SK-N-SH (cell line): ENCODE data around the gene CKS1B. TPM values are rescaled to one million over a fixed set of nuclear protein-coding genes. Genes with fewer than 3 reads are reported as not detected.

Experiments used
- CTCF ChIA-PET: fragments of 300-600, 350-600 bp; formaldehyde crosslinking; extraction: SDS; loops from one replicate; lab custom pipeline; 2021; lab: Yijun Ruan, JAX
- POLR2A ChIA-PET: fragments of 350-600 bp; sonication (Branson Sonifier 250); formaldehyde crosslinking; extraction: SDS; loops from one replicate; lab custom pipeline; 2020; ENCODE audit warnings: antibody characterized with exemption, inconsistent platforms; lab: Yijun Ruan, JAX
- DNase-seq: peaks from one replicate; pipeline ENCODE4 v3.0.0; 2012
- H2AFZ ChIP-seq: fragments of 200-600 bp; sonication (generic); 2 replicates; pipeline ENCODE4 v1.8.1; 2016; ENCODE audit warnings: antibody characterized with exemption, mild to moderate bottlenecking, low read depth
- H3F3A ChIP-seq: fragments of 200-600 bp; sonication (generic); replicated peaks from 2 replicates; pipeline ENCODE3; 2016; ENCODE audit warnings: antibody characterized with exemption, mild to moderate bottlenecking; ENCODE audit not compliant: insufficient read depth
- H3K27ac ChIP-seq, 2 experiments: fragments of 200-500 bp in 1 of 2; fragments of 200-600 bp in 1 of 2; sonication (Bioruptor generic) in 1 of 2; sonication (generic), shearing (Covaris generic) in 1 of 2; 2 replicates each; pipeline versions ENCODE4 v1.5.1 to v1.6.1; 2014 to 2016; ENCODE audit warnings: low read depth in 2 of 2, inconsistent platforms in 1 of 2, low read length in 1 of 2, mild to moderate bottlenecking in 1 of 2, mixed read lengths in 1 of 2
- H3K27me3 ChIP-seq: fragments of 200-600 bp; sonication (generic), shearing (Covaris generic); 2 replicates; pipeline ENCODE4 v1.6.1; 2016; ENCODE audit warnings: mixed run types; ENCODE audit not compliant: insufficient read depth
- H3K36me3 ChIP-seq, 2 experiments: fragments of 200-500 bp in 1 of 2; fragments of 200-600 bp in 1 of 2; sonication (Bioruptor generic) in 1 of 2; sonication (generic) in 1 of 2; replicated peaks in 1 of 2; 2 replicates each; pipeline versions ENCODE3 to v1.5.1; 2014 to 2016; ENCODE audit warnings: low read length in 1 of 2, mild to moderate bottlenecking in 1 of 2; ENCODE audit not compliant: insufficient read depth in 2 of 2, control insufficient read depth in 1 of 2
- H3K4me1 ChIP-seq, 2 experiments: fragments of 200-500 bp in 1 of 2; fragments of 200-600 bp in 1 of 2; sonication (Bioruptor generic) in 1 of 2; sonication (generic), shearing (Covaris generic) in 1 of 2; 2 replicates each; pipeline versions ENCODE4 v1.5.1 to v1.6.1; 2014 to 2016; ENCODE audit warnings: low read depth in 1 of 2, low read length in 1 of 2, mixed run types in 1 of 2; ENCODE audit not compliant: insufficient read depth in 2 of 2, control insufficient read depth in 1 of 2
- H3K4me2 ChIP-seq: fragments of 200-600 bp; sonication (generic), shearing (Covaris generic); 2 replicates; pipeline ENCODE4 v1.6.1; 2017; ENCODE audit warnings: mixed run types
- H3K4me3 ChIP-seq, 2 experiments: fragments of 200-500 bp in 1 of 2; fragments of 200-600 bp in 1 of 2; sonication (Bioruptor generic) in 1 of 2; sonication (generic), shearing (Covaris generic) in 1 of 2; 2 replicates each; pipeline versions ENCODE4 v1.5.1 to v1.8.1; 2014 to 2016; ENCODE audit warnings: low read depth in 2 of 2, inconsistent platforms in 1 of 2, low read length in 1 of 2, mild to moderate bottlenecking in 1 of 2, mixed read lengths in 1 of 2, moderate library complexity in 1 of 2
- H3K79me2 ChIP-seq: fragments of 200-600 bp; sonication (generic); 2 replicates; pipeline ENCODE4 v1.8.1; 2017; ENCODE audit warnings: mild to moderate bottlenecking; ENCODE audit not compliant: insufficient read depth
- H3K9ac ChIP-seq: fragments of 200-600 bp; sonication (generic); 2 replicates; pipeline ENCODE4 v1.6.1; 2017; ENCODE audit warnings: mixed run types
- H3K9me2 ChIP-seq: fragments of 200-600 bp; sonication (generic); 2 replicates; pipeline ENCODE4 v1.6.1; 2017; ENCODE audit warnings: mixed run types
- H3K9me3 ChIP-seq: fragments of 200-600 bp; sonication (generic); 2 replicates; pipeline ENCODE4 v1.6.1; 2017; ENCODE audit warnings: mixed run types, mild to moderate bottlenecking, moderate library complexity
- H4K20me1 ChIP-seq: fragments of 200-600 bp; sonication (generic); 2 replicates; pipeline ENCODE4 v1.6.1; 2017; ENCODE audit warnings: mild to moderate bottlenecking, mixed run types; ENCODE audit not compliant: insufficient read depth
- CTCF ChIP-seq: fragments of 200-600 bp; sonication (generic); IDR thresholded peaks from 2 replicates; pipeline ENCODE4 v1.6.1; 2017; ENCODE audit warnings: antibody characterized with exemption, mild to moderate bottlenecking, moderate library complexity
- EZH2phosphoT487 ChIP-seq: fragments of 200-600 bp; sonication (generic); IDR thresholded peaks from 2 replicates; pipeline ENCODE4 v1.6.1; 2017; ENCODE audit warnings: low read depth, mixed run types, mild to moderate bottlenecking, antibody characterized with exemption, moderate library complexity, borderline replicate concordance
- FOXJ3 ChIP-seq: sonication (generic); formaldehyde crosslinking; IDR thresholded peaks from 2 replicates; pipeline ENCODE4 v1.5.1; 2020; ENCODE audit warnings: mild to moderate bottlenecking, missing genetic modification reagents
- GATA2 ChIP-seq: sonication (generic); formaldehyde crosslinking; IDR thresholded peaks from 2 replicates; pipeline ENCODE4 v1.5.0; 2020; ENCODE audit warnings: mild to moderate bottlenecking, missing genetic modification reagents
- RCOR1 ChIP-seq: fragments of 150-350 bp; IDR thresholded peaks from 2 replicates; pipeline ENCODE4 v1.6.1; 2017; ENCODE audit warnings: antibody characterized with exemption, low read length
- REST ChIP-seq: IDR thresholded peaks from 2 replicates; pipeline ENCODE4 v1.6.1; 2012; ENCODE audit warnings: mild to moderate bottlenecking, low read depth, low read length, moderate library complexity
- SMC3 ChIP-seq: IDR thresholded peaks from 2 replicates; pipeline ENCODE4 v1.6.1; 2012; ENCODE audit warnings: low read depth, low read length, improper control_type of control experiment
- YY1 ChIP-seq: IDR thresholded peaks from 2 replicates; pipeline ENCODE4 v1.4.0; 2012; ENCODE audit warnings: low read depth, mild to moderate bottlenecking
- ZBTB33 ChIP-seq: IDR thresholded peaks from 2 replicates; pipeline ENCODE4 v1.4.0; 2012; ENCODE audit warnings: low read depth, borderline replicate concordance
- WGBS: methylation state at CpG from one replicate; pipeline ENCODE4 v1.1.6; 2017; ENCODE audit warnings: low lambda C conversion rate; 5-methylcytosine and 5-hydroxymethylcytosine counted together
- polyA plus RNA-seq, 3 experiments: library from polyadenylated mRNA; depleted of rRNA; stranded (reverse); fragments of >200 nt; gene quantifications; 2 replicates each; pipeline ENCODE4 v1.2.3, GENCODE V29; 2012
- TF ChIP-seq, protein P1 (sequence below): fragments of 150-350 bp; IDR thresholded peaks from 2 replicates; pipeline ENCODE4 v1.6.1; 2016; ENCODE audit warnings: mild to moderate bottlenecking, low read depth, low read length

Gene CKS1B
- polyA plus RNA-seq, 1 of the 3 experiments (the other 2 are of a cell fraction), result 308 TPM

GRCh38 chr1:154998201-154998780, 23.8 kb downstream of the CKS1B start:
- POLR2A ChIA-PET, result interaction anchor here (1.1 to 3.0 kb wide), 4 partner anchors 15 to 43 kb away, joined by 3 to 18 read pairs (median 11); partner anchors contain the start of genes FLAD1, PBXIP1, PYGO2 and SHC1
- no peaks in the 10 kb centered on the region for H3K9me2 ChIP-seq
- no peak overlapping the region for H3K9ac ChIP-seq
- no peak overlapping the region for H3K27ac ChIP-seq
- H3K4me3 ChIP-seq, result no peak overlapping the region
- peak; percentile 18 for TF ChIP-seq CTCF
- no peak for TF ChIP-seq GATA2 (CRISPR knock-in tag)
- no peak for TF ChIP-seq REST
- TF ChIP-seq, all 33 proteins: peak for 1
- H3K79me2 ChIP-seq, result peaks cover 10% of the 10 kb centered on the region
- peaks cover 23% of the 10 kb centered on the region for H3F3A ChIP-seq
- 91% methylated on average over 16 of the region's 16 CpGs for WGBS
- no peaks in the 10 kb centered on the region for H3K36me3 ChIP-seq
- peaks cover 13 to 23% of the 10 kb centered on the region in 2 experiments for H3K4me1 ChIP-seq
- CTCF ChIA-PET, result interaction anchor here (0.6 to 14.0 kb wide), 29 partner anchors 8 to 517 kb away, joined by 3 to 640 read pairs (median 6); partner anchors contain the start of genes ADAM15, CKS1B, CLK2 and EFNA3
- DNase-seq, result no peak
- no peak overlapping the region for H2AFZ ChIP-seq
- no peaks in the 10 kb centered on the region for H4K20me1 ChIP-seq
- no peaks in the 10 kb centered on the region for H3K9me3 ChIP-seq
- H3K4me2 ChIP-seq, result no peak overlapping the region
- H3K27me3 ChIP-seq, result no peaks in the 10 kb centered on the region

- Histone ChIP-seq H3K4me1 (peaks cover 13 to 19% of the 10 kb centered on the region in 2 experiments), H2AFZ (peak overlapping the region; percentile 54; the same call in 1 of the 2 replicates), H3K4me2 (peak overlapping the region; percentile 96), H3K9me3 (no peaks in the 10 kb centered on the region), H3K9me2 (no peaks in the 10 kb centered on the region), H3K9ac (peak overlapping the region; percentile 2; the same call in 1 of the 2 replicates), H4K20me1 (no peaks in the 10 kb centered on the region), H3K36me3 (no peaks in the 10 kb centered on the region), H3K27me3 (no peaks in the 10 kb centered on the region), H3K27ac (peak overlapping the region; percentile 7 to 94; a peak in 3 of 4 replicates), H3F3A (peaks cover 27% of the 10 kb centered on the region), H3K79me2 (peaks cover 17% of the 10 kb centered on the region), H3K4me3 (peak overlapping the region; percentile 48 to 57; a peak in 3 of 4 replicates)
- WGBS, result 34% methylated on average over 24 of the region's 40 CpGs
- peak; percentile 78 for DNase-seq
- ChIA-PET CTCF (interaction anchor here (0.6 to 14.0 kb wide), 33 partner anchors 9 to 518 kb away, joined by 3 to 640 read pairs (median 6); partner anchors contain the start of genes ADAM15, CKS1B, CLK2 and EFNA3), POLR2A (interaction anchor here (0.7 to 3.0 kb wide), 6 partner anchors 11 to 45 kb away, joined by 3 to 18 read pairs (median 5); partner anchors contain the start of genes FLAD1, PBXIP1, PYGO2 and SHC1)
- TF ChIP-seq YY1 (no peak), RCOR1 (peak; percentile 56; the same call in 1 of the 2 replicates), FOXJ3 (CRISPR knock-in tag) (0 out of 2 replicates have a peak, but pooled peaks have one; percentile 14), CTCF (peak; percentile 97), SMC3 (peak; percentile 82), EZH2phosphoT487 (no peak), ZBTB33 (no peak)
- TF ChIP-seq, protein P1, sequence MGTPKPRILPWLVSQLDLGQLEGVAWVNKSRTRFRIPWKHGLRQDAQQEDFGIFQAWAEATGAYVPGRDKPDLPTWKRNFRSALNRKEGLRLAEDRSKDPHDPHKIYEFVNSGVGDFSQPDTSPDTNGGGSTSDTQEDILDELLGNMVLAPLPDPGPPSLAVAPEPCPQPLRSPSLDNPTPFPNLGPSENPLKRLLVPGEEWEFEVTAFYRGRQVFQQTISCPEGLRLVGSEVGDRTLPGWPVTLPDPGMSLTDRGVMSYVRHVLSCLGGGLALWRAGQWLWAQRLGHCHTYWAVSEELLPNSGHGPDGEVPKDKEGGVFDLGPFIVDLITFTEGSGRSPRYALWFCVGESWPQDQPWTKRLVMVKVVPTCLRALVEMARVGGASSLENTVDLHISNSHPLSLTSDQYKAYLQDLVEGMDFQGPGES, result no peak
These were observed 24.5 kb downstream of the CKS1B start for GRCh38 chr1:154998818-154999570.
